H7 (cell line): ENCODE data around the gene ATP6V1G3. TPM values are rescaled to one million over a fixed set of nuclear protein-coding genes. Genes with fewer than 3 reads are reported as not detected.
"Not testable (repeated sequence)": the region's sequence is repeated elsewhere in the genome, so short reads cannot be mapped to it uniquely, and the experiment has no call there.

Source experiments
- DNase-seq: peaks from one replicate; pipeline ENCODE4 v3.0.0; 2012
- H3K27me3 ChIP-seq: 2 replicates; pipeline ENCODE4 v1.6.0; 2011; ENCODE audit warnings: mild to moderate bottlenecking, low read length; ENCODE audit not compliant: control insufficient read depth, insufficient read depth
- H3K36me3 ChIP-seq: replicated peaks from 2 replicates; pipeline ENCODE4 v1.5.1; 2011; ENCODE audit warnings: low read length; ENCODE audit not compliant: control insufficient read depth, insufficient read depth
- H3K4me3 ChIP-seq: 2 replicates; pipeline ENCODE4 v1.5.1; 2011; ENCODE audit warnings: low read depth, mild to moderate bottlenecking, control low read depth, low read length, moderate library complexity; ENCODE audit not compliant: insufficient read depth
- total RNA-seq: library from RNA; depleted of rRNA; stranded (reverse); fragments of >200 nt; shearing (Covaris generic); gene quantifications from 2 replicates; pipeline ENCODE4 v1.2.3, GENCODE V29; 2014

ATP6V1G3 gene
- total RNA-seq, 1 experiment from 2014 or later, result not detected

DNA sequence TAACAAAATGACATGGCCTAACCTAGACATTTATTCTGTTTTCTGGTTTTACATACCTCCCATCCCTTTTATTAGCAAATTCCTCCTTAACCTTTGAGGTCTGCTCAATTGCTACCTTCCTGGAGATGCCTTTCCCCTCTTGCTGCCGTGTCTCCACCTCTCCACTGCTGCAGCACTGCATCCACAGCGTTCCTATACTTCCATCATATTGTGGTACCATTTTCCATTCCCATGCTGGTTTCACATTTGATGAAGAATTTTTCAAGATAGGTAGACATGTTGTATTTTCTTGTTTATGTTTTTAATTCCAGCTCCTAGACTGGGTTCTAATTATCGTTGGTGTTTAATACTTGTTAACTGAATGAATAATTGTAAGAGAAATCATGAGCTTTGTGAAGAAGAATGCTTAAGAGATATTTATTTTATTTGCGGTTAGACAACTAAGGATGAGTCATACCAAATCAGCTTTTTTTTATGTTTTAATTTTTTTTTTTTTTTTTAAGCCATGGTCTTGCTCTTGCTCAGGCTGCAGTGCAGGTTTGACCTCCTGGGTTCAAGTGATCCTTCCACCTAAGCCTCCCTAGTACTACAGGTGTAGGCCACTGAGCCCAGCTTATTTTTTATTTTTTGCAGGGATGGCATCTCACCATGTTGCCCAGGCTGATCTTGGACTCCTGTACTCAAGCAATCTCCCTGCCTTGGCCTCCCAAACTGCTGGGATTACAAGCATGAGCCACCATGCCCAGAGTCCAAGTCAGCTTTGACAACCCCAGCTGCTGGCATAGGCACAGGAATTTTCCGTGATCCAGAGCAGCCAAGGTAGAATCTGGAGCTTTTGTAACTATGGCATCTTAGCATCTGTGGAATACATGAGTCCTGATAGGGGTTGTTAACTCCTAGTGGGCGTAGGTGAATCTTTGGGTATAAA lies 44.0 kb downstream of the ATP6V1G3 start:
- Histone ChIP-seq H3K36me3 (no peaks in the 10 kb centered on the region), H3K27me3 (no peaks in the 10 kb centered on the region), H3K4me3 (no peak overlapping the region)
- DNase-seq, result no peak

DNA sequence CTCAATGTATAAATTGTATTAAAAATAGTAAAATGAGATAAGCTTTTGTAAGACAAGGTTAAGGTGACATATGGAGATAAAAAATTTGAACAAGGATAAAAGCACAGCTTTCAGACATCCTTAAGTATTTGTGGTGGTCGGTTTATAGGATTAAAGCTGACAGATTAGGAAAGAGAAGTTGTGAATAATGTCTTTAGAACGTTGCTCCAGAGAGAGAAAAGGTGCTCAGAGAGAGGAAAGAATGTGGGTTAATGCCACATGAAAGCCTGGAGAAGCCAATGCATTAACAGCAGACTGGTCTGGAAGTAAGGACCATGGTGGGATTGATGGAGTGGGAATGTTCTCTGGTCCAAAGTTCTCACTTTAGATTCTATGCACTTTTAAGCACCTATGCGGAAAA lies 44.8 kb downstream of the ATP6V1G3 start:
- H3K27me3 ChIP-seq, result no peaks in the 10 kb centered on the region
- H3K4me3 ChIP-seq, result no peak overlapping the region
- H3K36me3 ChIP-seq, result no peaks in the 10 kb centered on the region
- no peak for DNase-seq

DNA sequence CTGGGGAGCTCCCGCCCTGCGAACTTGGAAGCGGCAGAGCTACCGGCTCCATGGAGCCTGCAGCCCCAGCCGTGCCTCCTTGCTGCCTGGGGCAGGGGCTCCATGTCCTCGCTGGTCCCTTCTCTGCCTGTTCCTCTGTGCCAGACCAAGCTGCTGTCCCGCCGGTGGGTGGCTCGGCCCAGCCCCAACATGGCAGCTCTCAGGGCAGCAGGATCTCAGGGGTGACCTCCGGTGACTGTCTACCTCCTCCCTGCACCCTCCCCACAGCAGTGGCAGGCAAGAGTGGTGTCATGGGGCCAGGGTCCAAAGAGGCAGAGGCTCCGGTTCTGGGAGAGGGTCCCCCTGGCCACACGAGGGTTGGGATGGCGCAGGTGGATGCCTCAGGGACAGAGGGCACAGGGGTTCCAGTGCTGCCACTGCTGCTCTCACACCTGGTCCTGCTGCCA lies 45.8 kb downstream of the ATP6V1G3 start:
- DNase-seq, result no peak
- no peak overlapping the region for H3K4me3 ChIP-seq

DNA sequence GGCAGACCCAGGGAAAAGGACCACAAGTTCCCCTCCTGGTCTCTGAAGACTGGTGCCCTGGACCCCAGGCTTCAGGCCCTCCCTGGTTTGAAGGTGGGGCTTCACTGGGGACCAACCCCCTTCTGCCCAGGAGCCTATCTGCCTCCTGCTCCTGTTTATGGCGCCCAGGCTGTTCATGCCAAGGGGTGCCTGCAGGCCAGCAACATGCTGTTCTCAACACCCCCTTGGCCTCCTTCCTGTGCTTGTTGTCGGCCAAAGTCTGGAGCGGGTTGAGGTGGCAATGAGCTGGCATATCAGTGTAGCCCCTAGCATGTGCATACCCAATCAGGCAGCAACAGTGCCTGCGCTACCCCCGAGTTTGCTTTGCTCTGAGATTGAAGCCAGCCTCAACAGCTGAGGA lies 46.3 kb downstream of the ATP6V1G3 start:
- Histone ChIP-seq H3K27me3 (no peaks in the 10 kb centered on the region), H3K36me3 (no peaks in the 10 kb centered on the region), H3K4me3 (no peak overlapping the region)
- no peak for DNase-seq

More for the DNA sequence above, 45.8 kb downstream of the ATP6V1G3 start:
- Histone ChIP-seq H3K27me3 (no peaks in the 10 kb centered on the region), H3K36me3 (no peaks in the 10 kb centered on the region)

DNA sequence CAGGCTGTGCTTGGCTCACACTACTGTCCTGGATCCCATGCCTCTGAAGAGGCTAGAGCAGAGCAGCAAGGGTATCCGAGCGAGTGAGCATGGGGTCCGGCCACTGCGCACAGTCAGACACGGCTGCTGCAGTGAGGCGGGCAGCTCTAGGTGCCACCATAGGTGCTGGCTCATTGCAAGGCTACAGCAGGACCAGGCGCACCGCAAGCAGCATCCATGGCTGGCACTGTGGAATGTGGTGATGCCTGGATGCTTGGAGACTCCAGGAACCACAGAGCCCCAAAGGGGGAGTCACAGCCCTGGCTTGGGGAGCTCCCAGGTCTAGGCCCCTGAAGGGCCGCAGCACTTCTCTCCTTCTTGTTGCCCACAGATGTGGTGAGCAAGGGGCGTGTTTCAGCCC lies 47.2 kb downstream of the ATP6V1G3 start:
- Histone ChIP-seq H3K27me3 (no peaks in the 10 kb centered on the region), H3K4me3 (no peak overlapping the region), H3K36me3 (no peaks in the 10 kb centered on the region)
- DNase-seq, result no peak

DNA sequence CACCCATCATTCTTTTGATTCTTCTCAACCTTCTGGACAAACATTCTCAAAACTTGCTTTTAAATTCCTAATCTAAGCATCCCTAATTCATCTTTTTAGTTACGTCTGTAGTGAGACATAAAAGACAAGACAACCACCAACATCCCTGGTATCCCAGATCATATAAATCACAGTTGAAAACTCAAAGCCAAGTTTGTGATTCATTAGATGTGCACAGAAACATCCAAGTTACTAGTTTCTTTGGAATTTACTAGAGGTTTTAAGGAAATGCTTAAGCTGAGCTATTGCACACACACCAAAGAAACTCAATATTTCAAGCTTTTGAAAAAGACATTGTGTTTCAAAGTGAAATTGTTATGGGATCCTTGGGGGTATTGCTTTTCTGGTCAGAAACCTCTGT lies 47.6 kb downstream of the ATP6V1G3 start:
- no peak for DNase-seq
- H3K4me3 ChIP-seq, result no peak overlapping the region
- H3K27me3 ChIP-seq, result no peaks in the 10 kb centered on the region
- no peaks in the 10 kb centered on the region for H3K36me3 ChIP-seq

DNA sequence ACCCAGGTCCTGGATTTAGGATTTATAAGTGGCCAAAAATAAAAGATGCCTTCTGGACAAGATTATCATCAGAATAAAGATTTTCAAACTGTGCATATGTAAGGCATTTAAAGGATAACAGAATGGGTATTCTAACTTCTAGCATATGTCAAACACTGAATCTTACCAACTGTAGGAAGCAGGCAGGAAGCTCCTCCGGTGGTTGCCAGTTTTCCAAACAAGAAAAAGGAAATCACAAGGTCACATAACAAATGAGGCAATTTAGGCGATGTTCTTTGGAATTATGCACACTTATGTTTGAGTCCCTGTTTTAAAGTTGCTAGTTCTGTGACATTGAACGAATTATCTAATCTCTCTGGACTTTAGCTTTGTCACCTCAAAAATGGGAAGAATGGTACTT lies 48.9 kb downstream of the ATP6V1G3 start:
- Histone ChIP-seq H3K27me3 (no peaks in the 10 kb centered on the region), H3K4me3 (no peak overlapping the region), H3K36me3 (no peaks in the 10 kb centered on the region)
- no peak for DNase-seq

DNA sequence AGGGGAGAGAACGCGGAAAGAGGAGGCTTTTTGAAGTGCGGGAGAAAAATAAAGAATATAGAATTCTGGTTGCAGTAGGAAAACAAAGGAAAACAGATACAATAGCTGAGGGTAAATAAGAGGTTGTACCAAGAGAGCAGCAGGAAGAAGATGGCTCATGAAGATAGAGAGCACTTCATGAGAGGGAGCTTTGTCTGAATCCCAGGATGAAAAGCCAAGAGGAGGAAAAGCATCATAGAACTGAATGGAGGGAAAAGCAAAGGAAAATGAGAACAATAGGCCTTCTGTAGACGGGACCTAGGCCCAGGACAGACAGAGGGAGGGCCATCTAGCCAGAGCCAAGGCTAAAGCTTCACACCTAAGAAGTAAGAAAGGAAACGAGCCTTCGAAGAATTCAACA lies 49.5 kb downstream of the ATP6V1G3 start:
- Histone ChIP-seq H3K27me3 (no peaks in the 10 kb centered on the region), H3K4me3 (no peak overlapping the region), H3K36me3 (no peaks in the 10 kb centered on the region)
- no peak for DNase-seq

DNA sequence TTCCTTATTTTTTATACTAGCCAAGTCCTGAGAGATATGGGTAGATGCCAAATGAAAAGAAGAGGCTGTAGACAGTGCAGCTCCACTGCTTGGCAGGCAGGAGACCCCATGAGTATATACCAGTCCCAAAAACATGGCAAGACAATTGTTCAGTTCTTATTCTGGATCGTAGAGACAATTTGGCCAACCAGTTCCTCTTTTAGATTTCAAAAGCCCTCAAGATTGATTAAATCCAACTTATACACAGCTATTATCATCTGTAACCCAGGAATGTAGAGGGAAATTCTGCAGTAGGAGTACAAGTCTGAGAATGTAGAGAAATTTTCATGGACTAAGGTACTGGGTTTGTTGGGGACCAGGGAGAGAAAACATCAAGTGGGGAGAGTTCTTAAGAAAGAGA lies 50.3 kb downstream of the ATP6V1G3 start:
- no peaks in the 10 kb centered on the region for H3K27me3 ChIP-seq
- no peak overlapping the region for H3K4me3 ChIP-seq
- H3K36me3 ChIP-seq, result no peaks in the 10 kb centered on the region
- DNase-seq, result no peak

DNA sequence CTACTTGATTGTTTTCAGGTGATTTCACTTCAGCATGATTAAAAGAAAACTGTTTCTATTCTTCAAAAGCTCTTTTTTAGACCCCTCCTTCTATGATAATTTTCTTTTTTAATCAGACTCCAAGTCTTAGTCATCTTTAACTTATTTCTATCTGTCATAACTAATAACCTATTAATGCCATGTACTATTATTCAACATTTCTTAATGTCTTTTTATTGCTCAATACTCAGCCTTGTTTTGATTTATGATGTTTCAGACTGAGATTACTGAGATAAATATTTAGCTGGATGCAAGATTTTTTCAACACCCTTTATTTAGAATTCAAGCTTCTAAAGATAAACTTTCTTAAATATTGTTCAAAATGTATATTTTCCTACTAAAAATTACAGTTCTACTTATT lies 53.6 kb downstream of the ATP6V1G3 start:
- H3K4me3 ChIP-seq, result no peak overlapping the region
- DNase-seq, result no peak
- H3K27me3 ChIP-seq, result no peaks in the 10 kb centered on the region
- H3K36me3 ChIP-seq, result no peaks in the 10 kb centered on the region

DNA sequence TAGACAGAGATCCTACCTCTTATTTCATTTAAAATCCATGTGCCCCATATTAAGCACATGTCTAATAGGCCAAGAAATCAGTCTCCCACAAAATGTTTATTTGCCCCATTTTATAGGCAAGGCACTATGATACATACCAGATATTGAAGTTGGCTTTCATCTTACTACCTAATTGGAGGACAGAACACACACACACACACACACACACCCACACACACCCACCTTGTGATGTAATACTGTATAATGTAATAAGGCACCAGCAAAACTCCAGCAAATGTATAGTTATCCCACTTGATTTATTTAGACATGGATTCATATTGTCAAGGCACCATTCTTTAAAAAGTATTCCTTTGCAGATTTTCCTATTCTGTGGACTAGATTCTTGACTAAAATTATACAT lies 56.8 kb downstream of the ATP6V1G3 start:
- DNase-seq, result no peak
- no peaks in the 10 kb centered on the region for H3K36me3 ChIP-seq
- H3K27me3 ChIP-seq, result no peaks in the 10 kb centered on the region
- H3K4me3 ChIP-seq, result no peak overlapping the region

DNA sequence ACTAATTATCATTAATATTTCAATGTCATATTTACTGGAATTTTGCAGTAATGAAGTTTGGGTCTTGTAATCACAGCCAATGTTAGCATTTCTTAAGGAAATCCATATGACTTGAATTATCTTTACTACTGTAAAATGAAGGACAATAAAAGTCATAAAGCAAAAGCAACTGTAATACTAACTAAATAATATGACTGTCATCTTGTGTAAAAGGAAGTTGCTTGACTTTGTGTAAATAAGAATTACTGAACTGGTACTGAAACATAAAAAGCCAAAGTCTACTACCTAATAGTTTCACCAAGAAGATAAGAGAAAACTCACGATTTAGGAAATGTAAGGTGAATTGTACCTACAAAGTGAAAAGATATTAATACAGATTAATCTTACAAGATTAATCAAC lies 57.5 kb downstream of the ATP6V1G3 start:
- no peak for DNase-seq
- no peak overlapping the region for H3K4me3 ChIP-seq
- H3K27me3 ChIP-seq, result no peaks in the 10 kb centered on the region

DNA sequence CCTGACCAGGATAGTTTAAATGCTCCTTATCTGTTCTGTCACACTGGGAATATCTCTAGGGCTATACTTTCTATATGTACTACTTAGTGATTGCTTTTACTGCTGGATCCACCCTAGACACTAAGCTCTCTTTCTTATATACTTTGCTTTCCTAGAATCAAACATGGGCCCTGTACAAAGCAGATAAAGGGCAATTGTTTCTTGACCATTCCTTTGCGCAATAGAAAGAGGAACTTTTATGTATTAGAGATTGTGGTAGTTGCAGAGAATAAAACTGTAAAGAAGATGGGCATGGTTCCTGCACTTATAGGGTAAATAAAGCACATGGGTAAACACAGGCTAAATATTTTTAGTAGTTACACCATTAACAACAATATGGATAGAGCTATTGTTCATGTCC lies 58.8 kb downstream of the ATP6V1G3 start:
- DNase-seq, result no peak
- no peaks in the 10 kb centered on the region for H3K36me3 ChIP-seq
- H3K4me3 ChIP-seq, result no peak overlapping the region
- H3K27me3 ChIP-seq, result no peaks in the 10 kb centered on the region

More for the DNA sequence above, 57.5 kb downstream of the ATP6V1G3 start:
- H3K36me3 ChIP-seq, result no peaks in the 10 kb centered on the region

DNA sequence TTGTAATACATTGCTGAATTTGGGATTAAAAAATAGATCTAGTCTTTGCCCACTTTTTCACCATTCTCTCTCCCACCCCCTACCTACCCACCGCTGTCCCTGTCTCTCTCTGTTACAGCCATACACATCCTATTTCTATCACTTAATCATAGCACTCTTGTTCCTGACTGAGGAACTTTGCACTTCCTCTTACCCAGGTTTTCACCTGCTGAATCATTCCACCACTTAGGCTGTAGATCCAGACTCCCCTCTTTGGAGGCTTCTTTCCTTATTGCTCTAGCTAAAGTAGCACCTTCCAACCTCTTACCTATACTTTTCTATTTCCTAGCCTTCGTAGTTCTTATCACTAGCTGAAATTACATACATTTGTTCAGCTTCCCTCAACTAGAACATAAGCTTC lies 59.6 kb downstream of the ATP6V1G3 start:
- DNase-seq, result no peak
- Histone ChIP-seq H3K36me3 (no peaks in the 10 kb centered on the region), H3K27me3 (no peaks in the 10 kb centered on the region), H3K4me3 (no peak overlapping the region)

DNA sequence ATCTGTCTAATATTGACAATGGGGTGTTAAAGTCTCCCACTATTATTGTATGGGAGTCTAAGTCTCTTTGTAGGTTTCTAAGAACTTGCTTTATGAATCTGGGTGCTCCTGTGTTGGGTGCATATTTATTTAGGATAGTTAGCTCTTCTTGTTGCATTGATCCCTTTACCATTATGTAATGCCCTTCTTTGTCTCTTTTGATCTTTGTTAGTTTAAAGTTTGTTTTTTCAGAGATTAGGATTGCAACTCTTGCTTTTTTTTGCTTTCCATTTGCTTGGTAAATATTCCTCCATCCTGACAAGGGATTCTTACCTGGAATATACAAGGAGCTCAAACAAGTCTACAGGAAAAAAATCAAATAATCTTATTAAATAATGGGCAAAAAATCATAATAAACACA lies 63.1 kb downstream of the ATP6V1G3 start:
- H3K4me3 ChIP-seq, H3K36me3 ChIP-seq, DNase-seq, H3K27me3 ChIP-seq: not testable (repeated sequence)
